Measurements from ENCODE around the gene GSN. TPM values are rescaled to one million over a fixed set of nuclear protein-coding genes. Genes with fewer than 3 reads are reported as not detected.

The GSN gene
- total and polyA plus RNA-seq, 2 of the 13 experiments (the other 11 are each of a cell fraction or from before 2014, with no cell fraction given) = 294 to 307 TPM

DNA sequence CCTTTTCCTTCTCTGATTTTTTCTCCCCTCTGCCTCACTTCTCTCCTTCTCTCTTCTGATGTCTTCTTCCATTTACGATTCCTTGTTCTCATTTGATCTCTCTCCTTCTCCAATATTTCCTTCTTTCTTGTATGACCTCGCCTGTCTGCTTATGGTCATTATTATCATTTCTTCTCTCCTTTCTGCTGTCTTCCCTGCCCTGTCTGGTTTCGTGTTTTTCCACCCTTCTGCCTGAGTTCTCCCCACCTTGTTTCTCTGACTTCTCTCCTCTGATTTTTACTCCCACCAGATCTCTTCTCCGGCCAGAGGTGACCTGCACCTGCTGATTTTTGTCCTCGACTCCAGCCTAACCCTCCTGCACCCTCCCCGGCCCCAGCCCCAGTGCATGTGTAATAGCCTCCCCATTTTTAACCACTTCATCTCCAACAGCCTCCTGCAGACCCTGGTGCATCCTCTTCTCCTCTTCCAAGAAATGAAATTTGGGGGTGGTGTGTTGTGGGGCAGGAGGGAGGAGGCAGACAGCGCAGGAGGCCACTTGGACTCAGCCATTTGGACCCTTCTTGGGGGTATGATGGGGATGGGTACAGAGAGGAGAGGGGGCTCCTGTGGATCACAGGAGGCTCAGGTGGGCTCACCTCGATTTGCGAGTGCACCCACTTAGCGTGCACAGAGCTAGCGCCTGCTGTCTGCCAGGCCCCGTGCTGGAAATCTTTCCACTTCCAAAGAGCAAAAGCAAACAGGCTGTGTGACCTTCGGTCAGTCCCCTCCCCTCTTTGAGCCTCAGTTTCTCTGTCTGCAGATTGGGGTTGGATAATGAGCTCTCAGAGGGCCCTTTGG is 32.5 kb downstream of the GSN start:
- peaks cover 18 to 22% of the 10 kb centered on the region in 2 experiments; a peak in 4 of 5 replicates for H3K36me3 ChIP-seq (replicated peaks in 1 of 2; ENCODE audit: control insufficient read depth in 1 of 2, insufficient read depth in 2 of 2, low read length in 2 of 2)
- peaks cover 11% of the 10 kb centered on the region for H3K79me2 ChIP-seq (ENCODE audit: insufficient read depth, low read length)
- WGBS (ENCODE audit: low lambda C conversion rate) = 32% methylated on average over 12 of the region's 13 CpGs
- DNase-seq (ENCODE audit: low spot score) (no peak), FAIRE-seq (no peak), ATAC-seq (no peak)
- no peaks in the 10 kb centered on the region for H4K20me1 ChIP-seq (ENCODE audit: insufficient read depth, low read length)
- intact Hi-C loops (cut with micrococcal nuclease; ENCODE audit: unreplicated experiment) (no loop called here), in situ Hi-C loops (cut with HindIII; ENCODE audit: extremely low pct_ligation_motif_present, low pct_unique_long_range_greater_than_20kb) (no loop called here)
- BruUV-seq (replicated peaks) = TSS peak; percentile 47
- no peaks in the 10 kb centered on the region for H3K27me3 ChIP-seq (ENCODE audit: control insufficient read depth in 1 of 2, insufficient read depth in 2 of 2, low read length in 2 of 2)
- peak overlapping the region; percentile 94 for H3K27ac ChIP-seq (ENCODE audit: extremely low read length, insufficient read depth, low read length)
- peak overlapping the region; percentile 67 to 80 (median 76) for H3K4me3 ChIP-seq (replicated peaks in 1 of 3; ENCODE audit: insufficient read depth in 1 of 3, low read depth in 2 of 3, low read length in 3 of 3)
- no peak overlapping the region for H2AFZ ChIP-seq (ENCODE audit: low read length)
- H3K9ac ChIP-seq (ENCODE audit: insufficient read depth, low read depth, low read length) = peak overlapping the region; percentile 84
- peak overlapping the region; percentile 78 for H3K4me2 ChIP-seq (ENCODE audit: low read depth, low read length)
- ChIA-PET POLR2A (interaction anchor here (1.2 to 14.1 kb wide), 6 partner anchors 14 to 116 kb away, joined by 3 to 398 read pairs (median 16); partner anchors contain the start of gene GSN), CTCF (ENCODE audit: low intra/inter-chr PET ratio, low total read pairs) (no interaction called here)
- H3K4me1 ChIP-seq (ENCODE audit: insufficient read depth, low read length) = peaks cover 93% of the 10 kb centered on the region
- no peaks in the 10 kb centered on the region for H3K9me3 ChIP-seq (ENCODE audit: low read length)
- TF ChIP-seq ZNF883 (CRISPR knock-in tag; IDR thresholded peaks at IDR 0.05; ENCODE audit: not compliant biosample characterization) (no peak), CCAR2 (optimal IDR thresholded peaks at IDR 0.05; ENCODE audit: low read depth, low read length) (peak; percentile 20), JARID2 (CRISPR knock-in tag; IDR thresholded peaks at IDR 0.05; ENCODE audit: insufficient replicate concordance) (no peak), ZBTB38 (CRISPR knock-in tag; IDR thresholded peaks at IDR 0.05) (peak; percentile 93), ZFP36L1 (CRISPR knock-in tag; IDR thresholded peaks at IDR 0.05) (no peak), E2F5 (CRISPR knock-in tag; conservative IDR thresholded peaks at IDR 0.05) (no peak), ZNF256 (CRISPR knock-in tag; conservative IDR thresholded peaks at IDR 0.05) (no peak), ZNF670 (CRISPR knock-in tag; IDR thresholded peaks at IDR 0.05; ENCODE audit: borderline replicate concordance) (peak; percentile 33; the same call in 1 of the 2 replicates), ZFAT (CRISPR knock-in tag; conservative IDR thresholded peaks at IDR 0.05) (no peak), ZNF629 (CRISPR knock-in tag; conservative IDR thresholded peaks at IDR 0.05) (peak; percentile 96), FOXK2 (IDR thresholded peaks at IDR 0.05) (peak; percentile 23; the same call in 1 of the 2 replicates), NONO (IDR thresholded peaks at IDR 0.05) (no peak), NONO (CRISPR knock-in tag; conservative IDR thresholded peaks at IDR 0.05) (no peak), ZC3H13 (CRISPR knock-in tag; IDR thresholded peaks at IDR 0.05) (peak; percentile 30; the same call in 1 of the 2 replicates), ZNF280D (CRISPR knock-in tag; IDR thresholded peaks at IDR 0.05) (peak; percentile 43; the same call in 1 of the 2 replicates), ZNF652 (CRISPR knock-in tag; IDR thresholded peaks at IDR 0.05; ENCODE audit: borderline replicate concordance, low read depth) (peak; percentile 79)
- TF ChIP-seq, protein P1, sequence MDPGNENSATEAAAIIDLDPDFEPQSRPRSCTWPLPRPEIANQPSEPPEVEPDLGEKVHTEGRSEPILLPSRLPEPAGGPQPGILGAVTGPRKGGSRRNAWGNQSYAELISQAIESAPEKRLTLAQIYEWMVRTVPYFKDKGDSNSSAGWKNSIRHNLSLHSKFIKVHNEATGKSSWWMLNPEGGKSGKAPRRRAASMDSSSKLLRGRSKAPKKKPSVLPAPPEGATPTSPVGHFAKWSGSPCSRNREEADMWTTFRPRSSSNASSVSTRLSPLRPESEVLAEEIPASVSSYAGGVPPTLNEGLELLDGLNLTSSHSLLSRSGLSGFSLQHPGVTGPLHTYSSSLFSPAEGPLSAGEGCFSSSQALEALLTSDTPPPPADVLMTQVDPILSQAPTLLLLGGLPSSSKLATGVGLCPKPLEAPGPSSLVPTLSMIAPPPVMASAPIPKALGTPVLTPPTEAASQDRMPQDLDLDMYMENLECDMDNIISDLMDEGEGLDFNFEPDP (CRISPR knock-in tag; conservative IDR thresholded peaks at IDR 0.05) = 0 out of 2 replicates have a peak, but pooled peaks have one; percentile 6

Data from HepG2 (cell line).